CD14-positive monocyte (primary cell): ENCODE data around the gene DNAJC5. TPM values are rescaled to one million over a fixed set of nuclear protein-coding genes. Genes with fewer than 3 reads are reported as not detected.
A peak's percentile ranks its signal among the peaks of the same experiment; 100 is the strongest.

Experiments
- DNase-seq, 3 donors: peaks; one replicate each; pipeline ENCODE4 v3.0.0-alpha.2; 2011 to 2022
- H2AFZ ChIP-seq: 2 replicates; pipeline ENCODE4 v1.6.0; 2012; ENCODE audit warnings: mild to moderate bottlenecking, low read depth, low read length, inconsistent platforms; ENCODE audit not compliant: insufficient read depth, poor library complexity, severe bottlenecking
- H3K27ac ChIP-seq, 2 donors: 1 replicate in 1 of 2; 2 replicates in 1 of 2; pipeline ENCODE4 v1.5.1; 2012 to 2013; ENCODE audit warnings: low read length in 2 of 2, control low read depth in 1 of 2, inconsistent platforms in 1 of 2, low read depth in 1 of 2, mild to moderate bottlenecking in 1 of 2
- H3K27me3 ChIP-seq, 2 donors: one replicate each; pipeline versions ENCODE4 v1.6.0 to v1.6.1; 2011 to 2013; ENCODE audit warnings: low read length in 2 of 2; ENCODE audit not compliant: control insufficient read depth in 2 of 2, insufficient read depth in 2 of 2
- H3K36me3 ChIP-seq, 2 donors: replicated peaks in 1 of 2; 1 replicate in 1 of 2; 2 replicates in 1 of 2; pipeline versions ENCODE4 v1.5.1 to v1.6.1; 2012 to 2013; ENCODE audit warnings: low read length in 2 of 2, control low read depth in 1 of 2, inconsistent platforms in 1 of 2, mild to moderate bottlenecking in 1 of 2; ENCODE audit not compliant: insufficient read depth in 2 of 2, control insufficient read depth in 1 of 2
- H3K4me1 ChIP-seq, 2 donors: 1 replicate in 1 of 2; 2 replicates in 1 of 2; pipeline versions ENCODE4 v1.5.1 to v1.6.1; 2012 to 2013; ENCODE audit warnings: low read length in 2 of 2, control low read depth in 1 of 2, inconsistent platforms in 1 of 2, mild to moderate bottlenecking in 1 of 2, moderate library complexity in 1 of 2; ENCODE audit not compliant: insufficient read depth in 2 of 2, control insufficient read depth in 1 of 2
- H3K4me2 ChIP-seq: replicated peaks from 2 replicates; pipeline ENCODE3; 2012; ENCODE audit warnings: low read length, moderate library complexity, mild to moderate bottlenecking; ENCODE audit not compliant: poor library complexity, severe bottlenecking; ENCODE audit errors: extremely low read depth
- H3K4me3 ChIP-seq, 3 experiments: fragments of 200-600 bp in 1 of 3; sonication (generic) in 1 of 3; replicated peaks in 1 of 3; 1 replicate in 2 of 3; 2 replicates in 1 of 3; pipeline ENCODE4 v1.5.1; 2011 to 2013; ENCODE audit warnings: low read length in 3 of 3, mild to moderate bottlenecking in 3 of 3, control low read depth in 2 of 3, low read depth in 2 of 3, inconsistent platforms in 1 of 3, moderate library complexity in 1 of 3
- H3K79me2 ChIP-seq: 2 replicates; pipeline ENCODE4 v1.6.0; 2012; ENCODE audit warnings: mild to moderate bottlenecking, control low read depth, inconsistent platforms, low read length, moderate library complexity; ENCODE audit not compliant: insufficient read depth
- H3K9ac ChIP-seq: 2 replicates; pipeline ENCODE4 v1.6.0; 2017; ENCODE audit warnings: low read length, mild to moderate bottlenecking; ENCODE audit not compliant: insufficient read depth, poor library complexity, severe bottlenecking
- H3K9me3 ChIP-seq, 2 donors: replicated peaks in 1 of 2; 1 replicate in 1 of 2; 2 replicates in 1 of 2; pipeline versions ENCODE4 v1.5.1 to v1.6.1; 2012 to 2013; ENCODE audit warnings: low read length in 2 of 2, control low read depth in 1 of 2; ENCODE audit not compliant: control insufficient read depth in 1 of 2, insufficient read depth in 1 of 2
- H4K20me1 ChIP-seq: 2 replicates; pipeline ENCODE4 v1.6.0; 2012; ENCODE audit warnings: mild to moderate bottlenecking, low read length, control low read depth, moderate library complexity; ENCODE audit not compliant: insufficient read depth
- H3K27ac Mint-ChIP-seq, 7 donors: one replicate each; pipeline ENCODE4 v1.8.0; 2020; ENCODE audit warnings: mild to moderate bottlenecking in 7 of 7, mixed read lengths in 7 of 7, moderate library complexity in 6 of 7, inconsistent platforms in 2 of 7
- H3K27me3 Mint-ChIP-seq, 3 donors: one replicate each; pipeline ENCODE4 v1.8.0; 2021 to 2022; ENCODE audit warnings: low read depth in 3 of 3, mild to moderate bottlenecking in 3 of 3, mixed read lengths in 3 of 3, moderate library complexity in 3 of 3, inconsistent platforms in 1 of 3
- H3K36me3 Mint-ChIP-seq, 2 donors: one replicate each; pipeline ENCODE4 v1.8.0; 2020; ENCODE audit warnings: mixed read lengths in 2 of 2, inconsistent platforms in 1 of 2, mild to moderate bottlenecking in 1 of 2
- H3K4me1 Mint-ChIP-seq: one replicate; pipeline ENCODE4 v1.8.0; 2020; ENCODE audit warnings: mild to moderate bottlenecking, mixed read lengths
- H3K4me3 Mint-ChIP-seq, 2 donors: one replicate each; pipeline ENCODE4 v1.8.0; 2020; ENCODE audit warnings: mild to moderate bottlenecking in 2 of 2, mixed read lengths in 2 of 2, moderate library complexity in 1 of 2
- H3K9me3 Mint-ChIP-seq, 7 donors: one replicate each; pipeline ENCODE4 v1.8.0; 2020 to 2022; ENCODE audit warnings: mixed read lengths in 7 of 7, mild to moderate bottlenecking in 6 of 7, moderate library complexity in 6 of 7, inconsistent platforms in 2 of 7
- CTCF ChIP-seq: fragments of 200-600 bp; IDR thresholded peaks from one replicate; pipeline ENCODE4 v1.8.0; 2022; ENCODE audit warnings: antibody characterized with exemption, mild to moderate bottlenecking
- WGBS: methylation state at CpG from one replicate; pipeline ENCODE4 v1.1.5; 2013; ENCODE audit warnings: missing lambda C conversion rate; ENCODE audit not compliant: insufficient coverage; 5-methylcytosine and 5-hydroxymethylcytosine counted together
- intact Hi-C, 2 donors: fragments of 100-400 bp; cut with micrococcal nuclease; formaldehyde crosslinking; loops; one replicate each; pipeline versions ENCODE4 v1.15.0 to v1.15.1; 2023
- polyA plus RNA-seq, 3 donors: library from polyadenylated mRNA; depleted of rRNA in 1 of 3; unstranded in 2 of 3; stranded (reverse) in 1 of 3; fragments of 300-500 nt in 2 of 3; fragments of >200 nt in 1 of 3; fragmentation: Illumina TruSeq in 2 of 3; gene quantifications; 1 replicate in 2 of 3; 2 replicates in 1 of 3; pipeline ENCODE4 v1.2.3, GENCODE V29; 2012 to 2021

Gene DNAJC5
- polyA plus RNA-seq, 3 donors: 5.9 to 44.4 (median 7.4) TPM

GRCh38 chr20:63968136-63968927 is 73.4 kb downstream of the DNAJC5 start:
- Mint-ChIP-seq H3K9me3 (peaks cover 0 to 40% (median 14%) of the 10 kb centered on the region in 7 donors), H3K36me3 (peaks cover 6 to 22% of the 10 kb centered on the region in 2 donors), H3K27me3 (peaks cover 18 to 30% (median 19%) of the 10 kb centered on the region in 3 donors), H3K4me1 (peaks cover 11% of the 10 kb centered on the region), H3K4me3 (peak overlapping the region; percentile 80 to 90), H3K27ac (peak overlapping the region in 3 of 7 donors; percentile 30 to 68 (median 32))
- peaks cover 0 to 6% of the 10 kb centered on the region in 2 donors for H3K36me3 ChIP-seq
- peaks cover 11 to 15% of the 10 kb centered on the region in 2 donors for H3K4me1 ChIP-seq
- H3K79me2 ChIP-seq: no peaks in the 10 kb centered on the region
- no peak for TF ChIP-seq CTCF
- no peaks in the 10 kb centered on the region for H4K20me1 ChIP-seq
- H3K9ac ChIP-seq: peak overlapping the region; percentile 64
- DNase-seq: peak in 1 of 3 donors; percentile 4
- 73% methylated on average over 12 of the region's 14 CpGs for WGBS
- H3K27ac ChIP-seq: no peak overlapping the region
- peak overlapping the region in 1 of 3 experiments; percentile 67 for H3K4me3 ChIP-seq
- peak overlapping the region; percentile 79 for H2AFZ ChIP-seq
- H3K9me3 ChIP-seq: peaks cover 0 to 24% of the 10 kb centered on the region in 2 donors
- intact Hi-C loops: no loop called here
- H3K27me3 ChIP-seq: peaks cover 0 to 18% of the 10 kb centered on the region in 2 donors
- peak overlapping the region; percentile 73 for H3K4me2 ChIP-seq

- DNase-seq: peak in 1 of 3 donors; percentile 34
- Histone ChIP-seq H3K27me3 (peaks cover 0 to 18% of the 10 kb centered on the region in 2 donors), H2AFZ (peak overlapping the region; percentile 79), H3K9ac (peak overlapping the region; percentile 64), H3K79me2 (no peaks in the 10 kb centered on the region), H3K4me3 (peak overlapping the region; percentile 14 to 67 (median 18)), H3K9me3 (peaks cover 0 to 20% of the 10 kb centered on the region in 2 donors), H4K20me1 (no peaks in the 10 kb centered on the region), H3K27ac (no peak overlapping the region), H3K36me3 (peaks cover 0 to 6% of the 10 kb centered on the region in 2 donors), H3K4me2 (peak overlapping the region; percentile 73), H3K4me1 (peaks cover 14 to 23% of the 10 kb centered on the region in 2 donors)
- peaks cover 19% of the 10 kb centered on the region for H3K4me1 Mint-ChIP-seq
- intact Hi-C loops: no loop called here
- H3K9me3 Mint-ChIP-seq: peaks cover 0 to 37% (median 13%) of the 10 kb centered on the region in 7 donors
- under 1% methylated on average over 54 of the region's 70 CpGs for WGBS
- peak overlapping the region in 2 of 7 donors; percentile 30 to 68 for H3K27ac Mint-ChIP-seq
- TF ChIP-seq CTCF: no peak
- peaks cover 18 to 30% (median 19%) of the 10 kb centered on the region in 3 donors for H3K27me3 Mint-ChIP-seq
- H3K4me3 Mint-ChIP-seq: peak overlapping the region; percentile 80 to 90
- peaks cover 6 to 15% of the 10 kb centered on the region in 2 donors for H3K36me3 Mint-ChIP-seq
Observed at GRCh38 chr20:63968928-63969760, 74.2 kb downstream of the DNAJC5 start.
